OCI-LY3 (cell line): ENCODE results near the gene ZC3H7B.

Source experiments
- H2AFZ ChIP-seq: fragments of 200-600, 300-600 bp; shearing (Covaris generic); 2 replicates; pipeline ENCODE4 v1.6.0; 2014; ENCODE audit warnings: antibody characterized with exemption, low read depth, low read length
- H3K27ac ChIP-seq: fragments of 200-600, 300-600 bp; sonication (generic); 2 replicates; pipeline ENCODE4 v1.5.1; 2014; ENCODE audit warnings: mild to moderate bottlenecking, low read length, moderate library complexity, mixed read lengths
- H3K27me3 ChIP-seq: fragments of 200-600, 300-600 bp; sonication (generic); 2 replicates; pipeline ENCODE4 v1.6.1; 2014; ENCODE audit warnings: low read depth, low read length, mixed read lengths
- H3K36me3 ChIP-seq: fragments of 200-600, 300-600 bp; sonication (generic); replicated peaks from 2 replicates; pipeline ENCODE3; 2014; ENCODE audit warnings: low read depth, low read length, mixed read lengths
- H3K4me1 ChIP-seq: fragments of 300-600, 200-600 bp; sonication (generic); 2 replicates; pipeline ENCODE4 v1.6.1; 2014; ENCODE audit warnings: low read length, mixed read lengths
- H3K4me2 ChIP-seq: fragments of 200-600, 300-600 bp; sonication (generic); 2 replicates; pipeline ENCODE4 v1.6.1; 2014; ENCODE audit warnings: low read length, mixed read lengths
- H3K4me3 ChIP-seq: fragments of 300-600, 200-600 bp; sonication (generic); 2 replicates; pipeline ENCODE4 v1.5.1; 2014; ENCODE audit warnings: antibody characterized with exemption, mild to moderate bottlenecking, low read length, moderate library complexity
- H3K79me2 ChIP-seq: fragments of 300-600, 200-600 bp; shearing (Covaris generic); 2 replicates; pipeline ENCODE4 v1.6.1; 2014; ENCODE audit warnings: mild to moderate bottlenecking, low read length, mixed read lengths
- H3K9ac ChIP-seq: fragments of 300-600, 200-600 bp; shearing (Covaris generic); 2 replicates; pipeline ENCODE4 v1.6.0; 2014; ENCODE audit warnings: mild to moderate bottlenecking, low read length, moderate library complexity
- H3K9me3 ChIP-seq: fragments of 200-600, 300-600 bp; shearing (Covaris generic); 2 replicates; pipeline ENCODE4 v1.6.1; 2014; ENCODE audit warnings: low read length, mixed read lengths; ENCODE audit not compliant: insufficient read depth
- H4K20me1 ChIP-seq: fragments of 200-600, 300-600 bp; sonication (generic); 2 replicates; pipeline ENCODE4 v1.6.1; 2016; ENCODE audit warnings: low read length, mixed read lengths; ENCODE audit not compliant: insufficient read depth
- EZH2phosphoT487 ChIP-seq: fragments of 200-600 bp; shearing (Covaris generic); IDR thresholded peaks from 2 replicates; pipeline ENCODE4 v1.6.1; 2018; ENCODE audit warnings: antibody characterized with exemption, mixed run types, low read depth
- TF ChIP-seq, protein P1 (sequence below): fragments of 200-600, 300-600 bp; sonication (generic); IDR thresholded peaks from 2 replicates; pipeline ENCODE4 v1.5.1; 2014; ENCODE audit warnings: antibody characterized with exemption, low read length, low read depth

Gene ZC3H7B

DNA sequence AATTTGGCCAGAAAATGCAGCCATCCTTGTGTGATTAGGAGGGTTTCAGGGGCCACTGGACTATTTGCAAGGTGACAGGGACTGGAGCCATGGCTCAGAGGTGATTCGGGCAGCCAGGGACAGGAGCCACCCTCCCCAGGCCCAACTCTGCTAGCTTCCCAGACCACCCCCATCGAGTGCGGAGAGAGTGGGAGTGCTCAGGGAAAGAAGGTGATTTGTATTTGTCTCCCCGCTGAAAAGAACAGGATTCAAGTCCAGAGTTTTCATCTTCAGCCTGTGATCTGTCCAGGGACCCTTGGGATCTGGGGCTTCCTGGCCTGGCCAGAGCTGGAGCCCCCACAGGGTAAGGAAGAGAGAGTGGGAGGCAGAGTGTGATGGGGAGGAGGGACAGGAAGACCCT lies 58.1 kb downstream of the ZC3H7B start:
- H3K9me3 ChIP-seq, result no peaks in the 10 kb centered on the region
- no peaks in the 10 kb centered on the region for H4K20me1 ChIP-seq
- TF ChIP-seq, protein P1, sequence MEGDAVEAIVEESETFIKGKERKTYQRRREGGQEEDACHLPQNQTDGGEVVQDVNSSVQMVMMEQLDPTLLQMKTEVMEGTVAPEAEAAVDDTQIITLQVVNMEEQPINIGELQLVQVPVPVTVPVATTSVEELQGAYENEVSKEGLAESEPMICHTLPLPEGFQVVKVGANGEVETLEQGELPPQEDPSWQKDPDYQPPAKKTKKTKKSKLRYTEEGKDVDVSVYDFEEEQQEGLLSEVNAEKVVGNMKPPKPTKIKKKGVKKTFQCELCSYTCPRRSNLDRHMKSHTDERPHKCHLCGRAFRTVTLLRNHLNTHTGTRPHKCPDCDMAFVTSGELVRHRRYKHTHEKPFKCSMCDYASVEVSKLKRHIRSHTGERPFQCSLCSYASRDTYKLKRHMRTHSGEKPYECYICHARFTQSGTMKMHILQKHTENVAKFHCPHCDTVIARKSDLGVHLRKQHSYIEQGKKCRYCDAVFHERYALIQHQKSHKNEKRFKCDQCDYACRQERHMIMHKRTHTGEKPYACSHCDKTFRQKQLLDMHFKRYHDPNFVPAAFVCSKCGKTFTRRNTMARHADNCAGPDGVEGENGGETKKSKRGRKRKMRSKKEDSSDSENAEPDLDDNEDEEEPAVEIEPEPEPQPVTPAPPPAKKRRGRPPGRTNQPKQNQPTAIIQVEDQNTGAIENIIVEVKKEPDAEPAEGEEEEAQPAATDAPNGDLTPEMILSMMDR, result no peak
- no peak for TF ChIP-seq EZH2phosphoT487
- H3K9ac ChIP-seq, result no peak overlapping the region
- H3K4me2 ChIP-seq, result no peak overlapping the region
- no peaks in the 10 kb centered on the region for H3K4me1 ChIP-seq
- H3K27me3 ChIP-seq, result no peaks in the 10 kb centered on the region
- no peak overlapping the region for H3K4me3 ChIP-seq
- H2AFZ ChIP-seq, result no peak overlapping the region
- H3K79me2 ChIP-seq, result no peaks in the 10 kb centered on the region
- peaks cover 44% of the 10 kb centered on the region for H3K36me3 ChIP-seq
- no peak overlapping the region for H3K27ac ChIP-seq

DNA sequence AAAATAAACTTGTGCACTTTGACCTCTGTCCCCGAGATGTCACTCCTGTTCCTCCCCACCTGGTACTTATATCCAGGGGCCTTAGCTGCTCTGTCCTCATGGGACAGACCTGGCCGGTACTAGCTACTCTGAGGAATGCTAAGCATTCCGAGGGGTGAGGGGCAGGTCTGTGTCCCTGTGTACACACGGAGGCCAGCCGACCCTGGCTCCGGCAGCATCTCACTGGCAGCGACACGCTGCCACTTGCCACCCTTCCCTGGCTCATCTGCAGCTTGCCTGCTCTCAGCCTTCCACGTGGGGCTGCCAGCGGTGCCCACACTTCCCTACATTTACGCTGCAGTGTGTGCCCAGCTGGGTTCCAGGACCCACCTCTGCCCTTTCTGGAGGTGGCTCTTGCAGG lies 58.8 kb downstream of the ZC3H7B start:
- no peaks in the 10 kb centered on the region for H3K9me3 ChIP-seq
- H3K4me3 ChIP-seq, result no peak overlapping the region
- H3K27me3 ChIP-seq, result no peaks in the 10 kb centered on the region
- TF ChIP-seq EZH2phosphoT487, result no peak
- TF ChIP-seq, protein P1, result no peak
- H3K36me3 ChIP-seq, result peaks cover 42% of the 10 kb centered on the region
- H2AFZ ChIP-seq, result no peak overlapping the region
- H3K27ac ChIP-seq, result no peak overlapping the region
- H4K20me1 ChIP-seq, result no peaks in the 10 kb centered on the region
- H3K79me2 ChIP-seq, result no peaks in the 10 kb centered on the region
- no peak overlapping the region for H3K4me2 ChIP-seq
- no peaks in the 10 kb centered on the region for H3K4me1 ChIP-seq
- H3K9ac ChIP-seq, result no peak overlapping the region

DNA sequence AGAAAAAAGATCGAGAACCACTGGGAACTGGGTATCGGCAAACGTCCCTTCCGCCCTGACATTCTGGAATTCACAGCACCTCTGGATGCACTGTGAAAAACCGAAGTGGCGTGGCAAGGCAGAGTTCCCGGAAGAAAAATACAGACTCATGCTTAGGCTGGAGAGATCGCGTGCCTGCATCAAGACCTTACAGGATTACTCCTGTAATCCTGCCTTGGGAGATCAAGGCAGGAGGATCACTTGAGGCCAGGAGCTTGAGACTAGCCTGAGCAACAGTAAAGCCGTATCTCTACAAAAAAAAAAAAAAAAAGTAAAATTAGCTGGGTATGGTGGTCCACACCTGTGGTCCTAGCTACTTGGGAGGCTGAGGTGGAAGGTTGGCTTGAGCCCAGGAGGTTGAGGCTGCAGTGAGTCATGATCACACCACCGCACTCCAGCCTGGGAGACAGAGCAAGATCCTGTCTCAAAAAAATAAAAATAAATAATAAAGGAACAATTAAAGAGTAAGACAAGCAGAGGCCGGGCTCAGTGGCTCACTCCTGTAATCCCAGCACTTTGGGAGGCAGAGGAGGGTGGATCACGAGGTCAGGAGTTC lies 60.5 kb downstream of the ZC3H7B start:
- no peaks in the 10 kb centered on the region for H3K79me2 ChIP-seq
- TF ChIP-seq, protein P1, result no peak
- no peak for TF ChIP-seq EZH2phosphoT487
- no peak overlapping the region for H2AFZ ChIP-seq
- H3K4me1 ChIP-seq, result no peaks in the 10 kb centered on the region
- H3K9ac ChIP-seq, result no peak overlapping the region
- no peak overlapping the region for H3K4me3 ChIP-seq
- H3K9me3 ChIP-seq, result no peaks in the 10 kb centered on the region
- no peak overlapping the region for H3K27ac ChIP-seq
- peaks cover 29% of the 10 kb centered on the region for H3K36me3 ChIP-seq
- no peak overlapping the region for H3K4me2 ChIP-seq
- H3K27me3 ChIP-seq, result 0 out of 2 replicates have a peak, but pooled peaks cover 4% of the 10 kb centered on the region
- no peaks in the 10 kb centered on the region for H4K20me1 ChIP-seq

DNA sequence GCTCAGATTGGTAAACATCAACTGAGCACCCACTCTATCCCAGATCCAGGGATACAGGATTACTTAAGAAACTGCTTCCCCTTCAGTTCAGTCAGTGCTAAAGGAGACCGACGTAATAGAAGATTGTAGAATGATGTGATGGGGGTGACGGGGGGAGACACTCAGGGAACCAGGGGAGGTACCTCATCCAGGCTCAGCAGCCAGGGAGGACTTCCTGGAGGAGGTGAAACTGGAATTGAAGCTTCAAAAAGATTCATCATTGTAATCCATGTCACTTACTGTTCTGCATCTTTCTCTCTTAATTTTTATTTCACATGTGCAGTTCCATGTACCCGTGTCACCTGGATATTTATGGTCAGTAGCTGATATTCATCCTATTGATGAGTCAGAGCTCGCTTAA lies 61.3 kb downstream of the ZC3H7B start:
- H3K4me1 ChIP-seq, result no peaks in the 10 kb centered on the region
- no peak overlapping the region for H3K4me3 ChIP-seq
- H3K4me2 ChIP-seq, result no peak overlapping the region
- H2AFZ ChIP-seq, result no peak overlapping the region
- no peaks in the 10 kb centered on the region for H3K9me3 ChIP-seq
- TF ChIP-seq, protein P1, result no peak
- no peak for TF ChIP-seq EZH2phosphoT487
- no peaks in the 10 kb centered on the region for H4K20me1 ChIP-seq
- no peak overlapping the region for H3K27ac ChIP-seq
- no peaks in the 10 kb centered on the region for H3K79me2 ChIP-seq
- H3K27me3 ChIP-seq, result 0 out of 2 replicates have a peak, but pooled peaks cover 4% of the 10 kb centered on the region
- H3K36me3 ChIP-seq, result peaks cover 22% of the 10 kb centered on the region
- no peak overlapping the region for H3K9ac ChIP-seq
